SU-DHL-6 (cell line): ENCODE measurements around the gene GALNT10.

Source experiments
- H2AFZ ChIP-seq: fragments of 200-600 bp; sonication (generic); 2 replicates; pipeline ENCODE4 v1.6.1; 2014; ENCODE audit warnings: low read depth, mild to moderate bottlenecking, moderate library complexity, mixed read lengths, antibody characterized with exemption, low read length; ENCODE audit not compliant: severe bottlenecking
- H3F3A ChIP-seq: fragments of 200-600 bp; shearing (Covaris generic); 2 replicates; pipeline ENCODE4 v1.6.0; 2016; ENCODE audit warnings: antibody characterized with exemption, mild to moderate bottlenecking; ENCODE audit not compliant: insufficient read depth
- H3K27ac ChIP-seq: fragments of 200-600 bp; sonication (generic); 2 replicates; pipeline ENCODE4 v1.5.1; 2016; ENCODE audit warnings: low read depth, mild to moderate bottlenecking, low read length, moderate library complexity, mixed read lengths
- H3K27me3 ChIP-seq: fragments of 200-600 bp; sonication (generic), shearing (Covaris generic); 2 replicates; pipeline ENCODE4 v1.6.0; 2014; ENCODE audit warnings: mild to moderate bottlenecking, low read length
- H3K36me3 ChIP-seq: fragments of 200-600 bp; sonication (generic); 2 replicates; pipeline ENCODE4 v1.6.1; 2014; ENCODE audit warnings: mild to moderate bottlenecking, low read length, mixed read lengths
- H3K4me2 ChIP-seq: fragments of 300-600, 200-600 bp; shearing (Covaris generic), sonication (generic); 2 replicates; pipeline ENCODE4 v1.6.0; 2014; ENCODE audit warnings: low read length, low read depth, mild to moderate bottlenecking; ENCODE audit not compliant: poor library complexity, severe bottlenecking
- H3K4me3 ChIP-seq: fragments of 200-600 bp; sonication (generic); 2 replicates; pipeline ENCODE4 v1.5.1; 2014; ENCODE audit warnings: antibody characterized with exemption, low read length, mild to moderate bottlenecking, mixed read lengths; ENCODE audit not compliant: insufficient read depth, poor library complexity, severe bottlenecking
- H3K79me2 ChIP-seq: fragments of 200-600 bp; sonication (generic); 2 replicates; pipeline ENCODE4 v1.6.1; 2014; ENCODE audit warnings: mild to moderate bottlenecking, low read length, moderate library complexity; ENCODE audit not compliant: insufficient read depth
- H3K9ac ChIP-seq: fragments of 200-600 bp; sonication (generic); 2 replicates; pipeline ENCODE4 v1.7.0; 2014; ENCODE audit warnings: mild to moderate bottlenecking, low read length
- H3K9me2 ChIP-seq: fragments of 200-600 bp; sonication (generic); replicated peaks from 2 replicates; pipeline ENCODE4 v1.6.1; 2014; ENCODE audit warnings: low read length; ENCODE audit not compliant: insufficient read depth
- H3K9me3 ChIP-seq: fragments of 200-600 bp; sonication (generic); 2 replicates; pipeline ENCODE4 v1.6.1; 2014; ENCODE audit warnings: low read length, mixed read lengths; ENCODE audit not compliant: insufficient read depth
- H4K20me1 ChIP-seq: fragments of 200-600 bp; sonication (generic); 2 replicates; pipeline ENCODE4 v1.6.1; 2014; ENCODE audit warnings: low read depth, mild to moderate bottlenecking, antibody characterized with exemption, low read length, moderate library complexity, mixed read lengths
- EZH2phosphoT487 ChIP-seq: fragments of 200-600 bp; sonication (generic), shearing (Covaris generic); conservative IDR thresholded peaks from 2 replicates; pipeline ENCODE4 v1.6.1; 2018; ENCODE audit warnings: mild to moderate bottlenecking, antibody characterized with exemption, low read length, moderate library complexity, mixed read lengths
- TF ChIP-seq, protein P1 (sequence below): fragments of 200-600 bp; sonication (generic); IDR thresholded peaks from one replicate; pipeline ENCODE4 v1.5.1; 2017; ENCODE audit warnings: antibody characterized with exemption, mild to moderate bottlenecking, low read length, moderate library complexity; ENCODE audit not compliant: insufficient read depth, poor library complexity, severe bottlenecking

Gene GALNT10

GRCh38 chr5:154179846-154180710 is 10.5 kb upstream of the GALNT10 start:
- Histone ChIP-seq H3F3A (no peaks in the 10 kb centered on the region), H4K20me1 (no peaks in the 10 kb centered on the region), H3K36me3 (no peaks in the 10 kb centered on the region), H3K9me2 (no peaks in the 10 kb centered on the region), H3K9ac (no peak overlapping the region), H3K4me3 (no peak overlapping the region), H3K27ac (no peak overlapping the region), H3K9me3 (no peaks in the 10 kb centered on the region), H3K79me2 (no peaks in the 10 kb centered on the region), H2AFZ (no peak overlapping the region), H3K4me2 (no peak overlapping the region), H3K27me3 (no peaks in the 10 kb centered on the region)
- TF ChIP-seq EZH2phosphoT487: no peak
- TF ChIP-seq, protein P1, sequence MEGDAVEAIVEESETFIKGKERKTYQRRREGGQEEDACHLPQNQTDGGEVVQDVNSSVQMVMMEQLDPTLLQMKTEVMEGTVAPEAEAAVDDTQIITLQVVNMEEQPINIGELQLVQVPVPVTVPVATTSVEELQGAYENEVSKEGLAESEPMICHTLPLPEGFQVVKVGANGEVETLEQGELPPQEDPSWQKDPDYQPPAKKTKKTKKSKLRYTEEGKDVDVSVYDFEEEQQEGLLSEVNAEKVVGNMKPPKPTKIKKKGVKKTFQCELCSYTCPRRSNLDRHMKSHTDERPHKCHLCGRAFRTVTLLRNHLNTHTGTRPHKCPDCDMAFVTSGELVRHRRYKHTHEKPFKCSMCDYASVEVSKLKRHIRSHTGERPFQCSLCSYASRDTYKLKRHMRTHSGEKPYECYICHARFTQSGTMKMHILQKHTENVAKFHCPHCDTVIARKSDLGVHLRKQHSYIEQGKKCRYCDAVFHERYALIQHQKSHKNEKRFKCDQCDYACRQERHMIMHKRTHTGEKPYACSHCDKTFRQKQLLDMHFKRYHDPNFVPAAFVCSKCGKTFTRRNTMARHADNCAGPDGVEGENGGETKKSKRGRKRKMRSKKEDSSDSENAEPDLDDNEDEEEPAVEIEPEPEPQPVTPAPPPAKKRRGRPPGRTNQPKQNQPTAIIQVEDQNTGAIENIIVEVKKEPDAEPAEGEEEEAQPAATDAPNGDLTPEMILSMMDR: peak; percentile 56

DNA sequence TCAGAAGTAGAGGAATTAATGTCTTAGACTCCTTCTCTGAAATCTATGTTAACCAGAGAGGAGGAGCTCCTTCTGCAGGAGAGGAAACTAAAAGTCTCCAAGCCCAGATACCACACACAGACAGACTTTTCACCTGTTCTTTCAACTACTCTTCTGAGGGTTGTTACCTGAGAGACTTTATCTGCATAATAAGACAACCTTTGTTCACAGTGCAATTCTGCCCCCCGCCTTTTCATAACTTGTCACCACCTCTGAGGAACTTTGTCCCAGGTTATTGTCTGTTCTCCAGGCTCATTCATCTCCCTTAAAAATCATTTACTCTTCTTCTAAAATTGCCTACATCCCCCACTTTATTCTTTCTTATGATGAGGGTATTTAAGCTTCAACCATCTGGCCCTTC is 9.4 kb upstream of the GALNT10 start:
- H3K4me3 ChIP-seq: no peak overlapping the region
- H3F3A ChIP-seq: no peaks in the 10 kb centered on the region
- H2AFZ ChIP-seq: no peak overlapping the region
- no peak overlapping the region for H3K4me2 ChIP-seq
- H3K79me2 ChIP-seq: no peaks in the 10 kb centered on the region
- no peak overlapping the region for H3K9ac ChIP-seq
- no peak overlapping the region for H3K27ac ChIP-seq
- no peaks in the 10 kb centered on the region for H3K27me3 ChIP-seq
- H3K9me3 ChIP-seq: no peaks in the 10 kb centered on the region
- H4K20me1 ChIP-seq: no peaks in the 10 kb centered on the region
- no peaks in the 10 kb centered on the region for H3K36me3 ChIP-seq
- TF ChIP-seq, protein P1: no peak
- TF ChIP-seq EZH2phosphoT487: no peak
- no peaks in the 10 kb centered on the region for H3K9me2 ChIP-seq

DNA sequence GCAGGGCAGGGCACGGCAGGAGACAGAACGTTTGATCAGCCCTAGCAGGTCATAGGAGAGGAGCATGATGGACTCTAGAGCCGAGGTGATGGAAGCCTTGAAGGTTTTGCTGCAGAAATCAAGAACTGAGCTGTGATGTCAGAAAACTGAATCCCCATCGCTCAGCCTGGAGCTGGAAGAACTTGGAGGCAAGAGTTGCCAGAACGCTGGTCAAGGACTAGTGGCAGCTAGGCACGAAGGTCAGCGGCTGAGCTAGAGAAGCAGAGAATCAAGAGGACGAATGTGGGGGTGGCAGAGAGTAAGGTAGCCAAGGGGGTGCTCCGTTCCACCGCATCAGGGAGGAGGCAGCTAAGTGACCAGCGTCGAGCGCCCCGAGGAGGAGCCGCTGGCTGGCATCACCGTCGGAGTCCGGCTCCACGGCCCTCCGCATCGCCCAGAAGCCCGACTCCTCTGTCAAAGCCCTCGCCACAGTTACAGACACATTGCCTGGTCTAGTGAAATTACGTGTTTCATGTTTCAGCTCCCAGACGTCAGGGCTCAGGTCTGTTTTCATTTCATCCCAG is 1.2 kb upstream of the GALNT10 start:
- no peaks in the 10 kb centered on the region for H4K20me1 ChIP-seq
- H3K9me3 ChIP-seq: no peaks in the 10 kb centered on the region
- H3K36me3 ChIP-seq: no peaks in the 10 kb centered on the region
- no peaks in the 10 kb centered on the region for H3K79me2 ChIP-seq
- H3F3A ChIP-seq: no peaks in the 10 kb centered on the region
- H3K4me2 ChIP-seq: peak overlapping the region; percentile 55
- no peak for TF ChIP-seq EZH2phosphoT487
- TF ChIP-seq, protein P1: no peak
- H3K27ac ChIP-seq: no peak overlapping the region
- H3K27me3 ChIP-seq: no peaks in the 10 kb centered on the region
- H2AFZ ChIP-seq: peak overlapping the region; percentile 90
- no peaks in the 10 kb centered on the region for H3K9me2 ChIP-seq
- H3K9ac ChIP-seq: peak overlapping the region; percentile 60; the same call in 1 of the 2 replicates
- H3K4me3 ChIP-seq: peak overlapping the region; percentile 65
